ENCODE data around the gene TMEM255B.

Gene TMEM255B

GRCh38 chr13:113801289-113801961 lies 42.4 kb downstream of the TMEM255B start:
- no peak for DNase-seq (ENCODE audit: low read depth in 1 of 2, low spot score in 1 of 2)

DNA sequence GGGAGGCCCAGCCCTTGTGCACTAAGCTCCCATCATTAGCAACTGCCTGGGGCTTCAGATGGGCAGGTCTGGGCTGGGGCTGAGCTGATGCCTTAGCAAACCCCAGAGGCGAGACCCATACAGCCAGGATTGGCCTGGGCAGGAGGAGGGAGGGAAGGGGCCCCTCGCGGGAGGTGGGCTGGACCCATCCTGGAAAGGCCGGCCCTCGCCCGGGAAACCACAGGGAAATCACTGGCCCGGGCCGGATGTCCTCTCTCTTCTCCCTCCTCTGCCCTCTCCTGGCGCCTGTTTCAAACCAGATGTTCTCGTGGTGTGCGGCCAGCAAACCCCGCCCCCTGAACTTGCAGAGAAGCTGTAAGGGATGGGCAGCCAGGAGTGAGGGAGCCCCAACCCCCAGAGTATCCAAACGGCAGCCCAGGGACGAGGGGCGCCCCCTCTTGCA lies 43.1 kb downstream of the TMEM255B start:
- DNase-seq (ENCODE audit: low read depth in 1 of 2, low spot score in 1 of 2): no peak

DNA sequence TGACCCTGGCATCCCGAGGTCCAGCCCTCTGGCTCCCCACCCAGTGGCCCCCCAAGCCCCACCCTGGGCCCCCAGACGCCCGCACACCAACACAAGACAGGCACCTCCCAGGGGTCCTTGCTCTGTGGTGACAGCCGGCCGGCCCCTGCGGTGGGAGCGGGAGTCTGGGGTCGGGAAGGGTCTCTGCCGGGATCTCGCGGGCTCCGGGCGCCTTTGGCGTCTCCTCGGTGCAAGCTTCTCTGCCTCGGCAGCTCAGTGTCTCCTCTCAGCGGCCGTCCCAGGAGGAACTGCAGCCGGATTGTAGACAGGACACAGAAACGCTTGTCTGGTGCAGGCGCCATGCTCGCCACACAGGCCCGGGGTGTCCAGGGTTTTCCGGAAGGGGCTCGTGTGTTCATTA lies 43.7 kb downstream of the TMEM255B start:
- DNase-seq (ENCODE audit: low read depth in 1 of 2, low spot score in 1 of 2): no peak

DNA sequence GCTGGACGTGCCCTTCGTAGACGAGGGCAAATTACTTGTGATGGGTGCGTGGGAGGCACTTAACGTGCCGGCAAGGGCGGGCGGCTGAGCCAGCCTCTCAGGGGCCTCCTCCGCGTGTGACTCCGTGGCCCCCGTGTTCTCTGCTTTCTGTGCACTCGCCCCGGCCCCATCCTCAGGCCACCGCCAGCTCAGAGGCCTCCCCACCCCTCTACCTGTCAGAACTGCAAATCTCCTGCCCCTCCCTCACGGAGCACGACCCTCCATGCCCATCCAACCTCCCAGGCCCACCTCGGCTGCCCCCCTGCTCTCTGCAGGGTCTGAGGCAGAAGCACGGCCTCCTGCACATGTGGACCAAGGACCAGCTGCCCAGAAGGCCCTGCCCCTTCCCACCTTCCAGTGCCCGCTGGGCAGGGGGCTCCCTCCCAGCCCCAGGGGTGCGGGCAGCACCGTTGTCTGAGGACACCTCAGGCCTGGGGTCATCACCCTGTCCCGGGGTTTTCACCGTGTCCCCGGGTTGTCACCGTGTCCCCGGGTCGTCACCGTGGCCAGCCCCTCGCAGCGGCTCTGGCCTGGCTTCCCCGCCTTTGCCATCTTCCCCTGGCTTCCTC lies 44.5 kb downstream of the TMEM255B start:
- no peak for DNase-seq (ENCODE audit: low read depth in 1 of 2, low spot score in 1 of 2)

DNA sequence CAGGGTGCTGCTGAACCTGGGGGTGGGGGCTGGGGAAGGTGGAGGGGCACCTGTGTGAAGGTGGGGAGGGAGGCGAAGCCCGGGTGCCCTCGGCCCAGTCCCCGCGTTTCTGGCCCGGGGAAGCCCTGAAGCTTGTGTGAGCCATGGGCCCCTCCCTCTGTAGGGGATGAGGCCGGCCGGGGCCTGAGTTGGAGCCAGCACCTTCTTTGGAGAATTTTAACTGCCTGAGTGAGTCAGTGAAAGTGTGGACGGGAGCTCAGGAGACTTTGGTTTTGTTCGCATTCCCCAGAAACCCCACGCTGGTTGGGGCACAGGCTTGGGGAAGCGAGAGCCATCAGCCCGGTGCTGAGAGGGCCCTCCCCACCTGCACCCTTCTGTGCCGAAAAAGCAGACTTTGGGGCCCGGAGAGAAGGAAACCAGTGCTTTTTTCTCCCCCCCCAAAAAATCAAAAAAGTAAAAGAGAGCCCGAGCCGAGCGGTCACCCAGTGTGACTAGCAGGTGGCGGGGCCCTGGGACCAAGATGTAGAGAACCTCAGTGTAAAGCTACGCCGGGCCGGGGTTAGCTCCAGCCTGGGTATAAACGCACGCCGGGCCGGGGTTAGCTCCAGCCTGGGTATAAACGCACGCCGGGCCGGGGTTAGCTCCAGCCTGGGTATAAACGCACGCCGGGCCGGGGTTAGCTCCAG lies 45.1 kb downstream of the TMEM255B start:
- DNase-seq (ENCODE audit: low read depth in 1 of 2, low spot score in 1 of 2): no peak

GRCh38 chr13:113804703-113805430 lies 45.8 kb downstream of the TMEM255B start:
- no peak for DNase-seq (ENCODE audit: low read depth in 1 of 2, low spot score in 1 of 2)

DNA sequence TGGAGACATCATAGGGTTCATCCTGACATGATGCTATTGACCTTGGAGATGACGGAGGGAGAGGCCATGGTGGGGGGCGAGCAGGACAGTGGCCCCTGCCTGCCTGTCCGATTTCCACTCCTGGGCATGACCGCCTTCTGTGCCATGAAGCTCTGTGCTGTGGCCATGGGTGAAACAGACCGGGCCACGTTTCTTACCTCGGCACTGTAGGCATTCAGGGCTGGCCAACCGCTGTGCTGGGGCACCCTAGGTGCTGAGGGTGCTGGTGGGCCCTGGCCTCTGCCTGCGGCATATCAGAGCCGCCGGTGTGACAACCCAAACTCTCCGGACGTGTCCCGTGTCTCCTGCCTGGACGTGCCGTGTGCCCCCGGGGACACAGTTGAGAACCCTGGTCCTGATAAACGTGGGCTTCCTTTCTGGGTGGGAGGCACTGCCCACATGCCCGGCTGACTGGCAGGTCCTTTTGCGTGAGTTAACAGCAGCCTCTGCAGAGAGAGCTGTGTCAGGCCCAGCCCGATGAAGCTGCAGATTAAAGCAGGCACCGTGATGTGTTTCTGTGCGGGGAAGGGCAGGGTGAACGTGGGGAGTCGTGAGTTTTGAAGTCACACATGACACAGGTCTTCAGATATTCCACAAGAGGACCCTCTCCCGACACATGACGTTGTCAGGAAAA lies 46.5 kb downstream of the TMEM255B start:
- DNase-seq (ENCODE audit: low read depth in 1 of 2, low spot score in 1 of 2): no peak

DNA sequence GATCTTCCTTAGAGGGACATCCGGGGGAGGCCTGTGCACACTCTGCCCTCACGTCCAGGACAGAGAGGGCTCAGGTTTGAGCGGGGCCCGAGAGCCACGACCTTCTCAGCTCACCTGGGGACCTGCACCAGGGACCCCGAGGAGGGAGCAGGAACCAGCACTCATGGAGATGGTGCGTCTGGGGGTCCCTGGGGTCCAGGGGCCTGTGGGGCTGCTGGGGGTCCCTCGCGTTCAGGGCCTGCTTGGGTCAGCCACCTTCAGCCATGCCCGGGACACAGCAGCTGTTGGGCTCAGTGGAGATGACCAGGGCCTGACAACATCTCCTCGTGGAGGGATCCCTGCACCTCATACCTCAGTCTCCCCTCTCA lies 47.1 kb downstream of the TMEM255B start:
- DNase-seq (ENCODE audit: low read depth in 1 of 2, low spot score in 1 of 2): no peak

GRCh38 chr13:113806526-113806925 lies 47.5 kb downstream of the TMEM255B start:
- no peak for DNase-seq (ENCODE audit: low read depth in 1 of 2, low spot score in 1 of 2)

- DNase-seq (ENCODE audit: low read depth in 1 of 2, low spot score in 1 of 2): no peak
Measured at GRCh38 chr13:113808058-113808834, 49.2 kb downstream of the TMEM255B start.

- no peak for DNase-seq (ENCODE audit: low read depth in 1 of 2, low spot score in 1 of 2)
Measured at GRCh38 chr13:113809934-113810333, 50.9 kb downstream of the TMEM255B start.

DNA sequence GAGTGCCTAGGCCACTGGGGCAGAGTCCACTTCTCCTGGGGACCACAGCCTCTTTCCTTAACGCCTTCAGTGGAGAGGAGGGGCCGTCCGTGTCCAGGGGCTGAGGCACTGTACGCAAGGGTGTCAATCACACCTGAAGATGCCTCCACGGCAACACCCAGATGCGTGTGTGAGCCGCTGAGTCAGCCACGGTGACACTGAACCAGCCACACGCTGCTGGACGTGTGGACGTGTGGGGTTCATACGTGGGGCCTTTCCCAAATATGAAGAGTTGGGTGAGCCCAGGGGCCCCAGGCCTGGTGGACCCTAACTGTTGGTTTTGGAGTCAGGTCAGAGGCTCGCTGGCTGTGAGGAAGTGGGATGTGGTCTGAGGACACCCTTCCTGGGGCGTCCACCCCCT lies 51.6 kb downstream of the TMEM255B start:
- no peak for DNase-seq (ENCODE audit: low read depth in 1 of 2, low spot score in 1 of 2)

- DNase-seq (ENCODE audit: low read depth in 1 of 2, low spot score in 1 of 2): no peak
Measured at GRCh38 chr13:113811081-113811928, 52.3 kb downstream of the TMEM255B start.

GRCh38 chr13:113812178-113813040 lies 53.4 kb downstream of the TMEM255B start:
- no peak for DNase-seq (ENCODE audit: low read depth in 1 of 2, low spot score in 1 of 2)

DNA sequence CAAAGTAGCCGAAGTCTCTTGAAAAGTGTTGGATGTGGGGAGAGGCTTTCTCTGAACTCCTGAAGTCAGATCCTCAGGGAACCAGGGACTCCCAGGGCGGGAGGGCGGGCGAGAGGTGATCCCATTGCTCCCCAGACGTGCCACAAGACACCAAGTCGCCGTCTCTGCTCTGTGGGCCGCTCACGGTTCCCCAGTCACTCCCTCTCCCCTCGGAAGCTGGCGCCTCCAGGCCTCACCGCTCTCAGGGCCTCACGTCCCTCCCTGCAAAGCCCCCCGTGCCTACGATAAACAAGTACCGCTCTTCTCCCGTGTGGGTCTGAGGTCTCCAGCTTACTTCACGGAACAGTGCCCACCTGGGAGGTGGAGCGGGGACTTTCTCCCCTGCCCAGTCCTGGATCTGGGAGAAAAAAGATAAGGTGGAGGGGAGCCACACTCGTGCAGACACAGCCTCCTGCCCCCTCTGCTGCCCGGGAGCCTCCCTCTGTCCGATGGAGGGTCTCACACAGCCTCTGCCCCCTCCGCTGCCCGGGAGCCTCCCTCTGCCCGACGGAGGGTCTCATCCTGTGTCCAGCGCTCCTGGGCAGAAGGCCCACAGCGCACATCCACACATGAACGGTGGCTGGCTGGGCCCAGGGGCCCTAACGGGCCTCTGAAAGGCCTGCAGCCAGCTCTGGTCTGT lies 54.2 kb downstream of the TMEM255B start:
- no peak for DNase-seq (ENCODE audit: low read depth in 1 of 2, low spot score in 1 of 2)

- DNase-seq (ENCODE audit: low read depth in 1 of 2, low spot score in 1 of 2): no peak
Measured at GRCh38 chr13:113813749-113814434, 54.9 kb downstream of the TMEM255B start.

GRCh38 chr13:113814435-113814821 lies 55.4 kb downstream of the TMEM255B start:
- DNase-seq (ENCODE audit: low read depth in 1 of 2, low spot score in 1 of 2): no peak

Measured in stimulated activated CD4-positive, alpha-beta T cell treated with anti-CD3 and anti-CD28 coated beads, Interleukin-15, amount 100 ng/mL, for 1 hour (primary cell).